GM06990 (cell line): Measurements from ENCODE around the gene CNFN.

Source experiments
- DNase-seq: peaks from one replicate; pipeline ENCODE4 v3.0.0-alpha.2; 2011; ENCODE audit not compliant: insufficient read length; ENCODE audit errors: extremely low read depth
- H3K27me3 ChIP-seq: replicated peaks from 2 replicates; pipeline ENCODE4 v1.6.0; 2011; ENCODE audit warnings: low read length; ENCODE audit not compliant: control insufficient read depth, insufficient read depth
- H3K36me3 ChIP-seq: 2 replicates; pipeline ENCODE4 v1.5.1; 2011; ENCODE audit warnings: low read length; ENCODE audit not compliant: control insufficient read depth, insufficient read depth
- H3K4me3 ChIP-seq: replicated peaks from 2 replicates; pipeline ENCODE4 v1.5.1; 2011; ENCODE audit warnings: low read depth, mild to moderate bottlenecking, control low read depth, low read length
- TF ChIP-seq, protein P1 (sequence below): IDR thresholded peaks from 2 replicates; pipeline ENCODE4 v1.5.1; 2011; ENCODE audit warnings: low read length, control low read depth, mild to moderate bottlenecking, inconsistent platforms; ENCODE audit not compliant: insufficient read depth, poor library complexity, severe bottlenecking

Gene CNFN

GRCh38 chr19:42389899-42390298 lies at the start of gene CNFN:
Gene CNFN (minus strand): TSS chr19:42390297. CDS start chr19:42389037, 1,260 bp downstream.
- no peak for DNase-seq
- TF ChIP-seq, protein P1, sequence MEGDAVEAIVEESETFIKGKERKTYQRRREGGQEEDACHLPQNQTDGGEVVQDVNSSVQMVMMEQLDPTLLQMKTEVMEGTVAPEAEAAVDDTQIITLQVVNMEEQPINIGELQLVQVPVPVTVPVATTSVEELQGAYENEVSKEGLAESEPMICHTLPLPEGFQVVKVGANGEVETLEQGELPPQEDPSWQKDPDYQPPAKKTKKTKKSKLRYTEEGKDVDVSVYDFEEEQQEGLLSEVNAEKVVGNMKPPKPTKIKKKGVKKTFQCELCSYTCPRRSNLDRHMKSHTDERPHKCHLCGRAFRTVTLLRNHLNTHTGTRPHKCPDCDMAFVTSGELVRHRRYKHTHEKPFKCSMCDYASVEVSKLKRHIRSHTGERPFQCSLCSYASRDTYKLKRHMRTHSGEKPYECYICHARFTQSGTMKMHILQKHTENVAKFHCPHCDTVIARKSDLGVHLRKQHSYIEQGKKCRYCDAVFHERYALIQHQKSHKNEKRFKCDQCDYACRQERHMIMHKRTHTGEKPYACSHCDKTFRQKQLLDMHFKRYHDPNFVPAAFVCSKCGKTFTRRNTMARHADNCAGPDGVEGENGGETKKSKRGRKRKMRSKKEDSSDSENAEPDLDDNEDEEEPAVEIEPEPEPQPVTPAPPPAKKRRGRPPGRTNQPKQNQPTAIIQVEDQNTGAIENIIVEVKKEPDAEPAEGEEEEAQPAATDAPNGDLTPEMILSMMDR = no peak
- no peaks in the 10 kb centered on the region for H3K27me3 ChIP-seq
- H3K36me3 ChIP-seq = no peaks in the 10 kb centered on the region
- no peak within 1 kb of the TSS for H3K4me3 ChIP-seq

DNA sequence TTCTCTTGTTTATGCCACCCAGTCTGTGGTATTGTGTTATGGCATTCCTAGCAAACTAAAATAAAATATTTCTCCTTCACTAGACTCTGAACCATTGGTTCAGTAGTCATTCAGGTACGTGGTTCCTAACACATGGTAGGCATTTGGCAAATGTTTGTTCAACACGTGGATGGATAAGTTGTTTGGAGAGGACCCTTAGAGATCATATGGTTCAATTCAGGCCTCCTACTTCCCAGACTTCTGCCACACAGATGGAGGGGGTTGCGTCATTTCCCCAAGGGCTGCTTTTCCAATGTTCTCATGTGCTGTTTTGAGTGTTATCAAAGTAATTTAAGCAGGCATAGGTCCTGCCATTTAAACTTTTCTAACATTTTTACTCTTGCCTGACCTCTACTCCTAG lies 45.9 kb upstream of the CNFN start:
- no peaks in the 10 kb centered on the region for H3K36me3 ChIP-seq
- TF ChIP-seq, protein P1 = no peak
- DNase-seq = no peak
- no peak overlapping the region for H3K4me3 ChIP-seq
- H3K27me3 ChIP-seq = no peaks in the 10 kb centered on the region

- no peak for DNase-seq
- Histone ChIP-seq H3K27me3 (no peaks in the 10 kb centered on the region), H3K36me3 (no peaks in the 10 kb centered on the region), H3K4me3 (no peak overlapping the region)
- TF ChIP-seq, protein P1 = no peak
Observed at GRCh38 chr19:42435316-42435715, 45.2 kb upstream of the CNFN start.

DNA sequence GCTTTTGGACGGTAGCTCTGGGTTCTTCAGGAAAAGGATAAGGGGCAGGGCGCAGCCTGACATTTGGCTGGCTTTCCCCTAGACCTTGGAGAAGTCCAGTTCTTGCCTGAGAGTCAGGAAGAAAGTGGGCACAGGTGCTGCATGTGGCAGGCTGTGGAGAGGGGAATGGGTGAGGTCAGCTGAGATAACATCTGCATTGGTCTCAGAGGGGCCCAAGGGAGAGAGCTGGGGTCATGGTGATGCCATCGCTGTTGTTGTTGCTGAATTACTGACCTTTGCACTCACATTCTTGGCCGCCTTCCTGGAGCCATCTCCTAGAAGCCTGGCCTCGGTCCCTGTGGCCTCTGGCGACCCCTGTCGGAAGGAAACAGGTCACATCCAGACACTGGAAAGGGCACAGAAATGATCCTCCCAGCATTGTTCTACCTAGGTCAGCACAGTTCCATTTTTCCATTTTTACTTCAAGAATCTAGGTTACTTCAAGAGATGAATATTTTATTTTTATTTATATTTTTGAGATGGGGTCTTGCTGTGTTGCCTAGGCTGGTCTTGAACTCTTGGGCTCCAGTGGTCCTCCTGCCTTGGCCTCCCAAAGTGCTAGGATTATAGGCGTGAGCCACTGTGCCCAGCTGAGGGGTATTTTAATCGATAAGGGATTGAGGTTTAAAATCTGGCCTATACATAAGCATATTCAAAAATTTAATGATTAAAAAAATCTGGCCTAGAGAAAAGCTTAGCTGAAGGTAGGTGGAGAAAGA lies 43.6 kb upstream of the CNFN start:
- H3K27me3 ChIP-seq = no peaks in the 10 kb centered on the region
- DNase-seq = peak; percentile 41
- TF ChIP-seq, protein P1 = peak; percentile 94
- H3K4me3 ChIP-seq = no peak overlapping the region
- no peaks in the 10 kb centered on the region for H3K36me3 ChIP-seq

- no peak for DNase-seq
- Histone ChIP-seq H3K36me3 (no peaks in the 10 kb centered on the region), H3K27me3 (no peaks in the 10 kb centered on the region), H3K4me3 (no peak overlapping the region)
- TF ChIP-seq, protein P1 = no peak
Observed at GRCh38 chr19:42431486-42431885, 41.4 kb upstream of the CNFN start.
